Skeletal muscle cell (primary cell): Measurements from ENCODE around the gene IL27RA.

ENCODE experiments used
- DNase-seq: peaks from one replicate; pipeline ENCODE4 v3.0.0-alpha.2; 2010; ENCODE audit warnings: low read depth
- H3K4me3 ChIP-seq: 2 replicates; pipeline ENCODE4 v1.5.1; 2011; ENCODE audit warnings: low read depth, mild to moderate bottlenecking, control low read depth, low read length, moderate library complexity

The IL27RA gene

DNA sequence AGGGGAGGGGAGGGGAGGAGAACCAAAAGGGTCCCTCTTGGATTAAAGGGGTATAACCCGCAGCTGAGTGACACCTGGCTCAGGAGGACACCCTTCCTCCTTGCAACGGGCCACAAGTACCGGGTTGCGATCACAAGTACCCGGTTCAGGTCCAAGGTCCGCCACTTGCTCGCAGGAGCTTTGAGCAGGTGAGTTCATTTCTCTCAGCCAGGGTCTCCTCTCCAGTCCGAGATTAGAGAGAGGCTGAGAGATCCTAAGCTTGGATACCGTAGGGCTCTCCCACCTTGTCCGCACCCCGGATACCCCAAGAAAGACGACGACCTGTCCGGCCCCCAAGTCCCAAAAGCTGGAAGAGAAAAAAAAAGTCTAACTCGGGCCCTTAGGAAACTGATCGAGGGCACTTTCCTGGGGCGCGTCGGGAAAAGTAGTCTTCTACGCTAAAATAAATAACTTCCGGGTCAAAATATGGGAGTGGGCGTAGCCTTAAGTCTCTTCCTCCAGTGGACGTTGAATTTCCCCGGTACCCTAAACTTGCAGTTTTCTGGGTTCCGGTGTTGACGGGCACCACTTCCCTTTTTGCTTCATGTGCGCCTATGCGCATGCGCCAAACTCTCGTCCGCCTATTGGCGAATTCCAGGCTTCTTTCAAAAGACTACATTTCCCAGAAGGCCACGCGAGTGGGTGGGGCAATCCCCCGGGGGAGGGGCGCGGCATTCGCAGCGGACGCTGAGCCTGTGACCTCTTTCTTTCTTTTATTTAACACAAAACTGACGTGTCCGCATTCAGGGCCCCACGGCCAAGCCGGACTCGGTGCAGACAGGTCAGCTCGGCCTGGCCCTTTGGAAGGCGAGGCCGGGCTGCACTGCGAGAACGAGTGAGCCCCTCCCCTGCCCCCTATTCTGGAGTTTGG, 49.6 kb downstream of the IL27RA start:
- H3K4me3 ChIP-seq: peak overlapping the region; percentile 77

DNA sequence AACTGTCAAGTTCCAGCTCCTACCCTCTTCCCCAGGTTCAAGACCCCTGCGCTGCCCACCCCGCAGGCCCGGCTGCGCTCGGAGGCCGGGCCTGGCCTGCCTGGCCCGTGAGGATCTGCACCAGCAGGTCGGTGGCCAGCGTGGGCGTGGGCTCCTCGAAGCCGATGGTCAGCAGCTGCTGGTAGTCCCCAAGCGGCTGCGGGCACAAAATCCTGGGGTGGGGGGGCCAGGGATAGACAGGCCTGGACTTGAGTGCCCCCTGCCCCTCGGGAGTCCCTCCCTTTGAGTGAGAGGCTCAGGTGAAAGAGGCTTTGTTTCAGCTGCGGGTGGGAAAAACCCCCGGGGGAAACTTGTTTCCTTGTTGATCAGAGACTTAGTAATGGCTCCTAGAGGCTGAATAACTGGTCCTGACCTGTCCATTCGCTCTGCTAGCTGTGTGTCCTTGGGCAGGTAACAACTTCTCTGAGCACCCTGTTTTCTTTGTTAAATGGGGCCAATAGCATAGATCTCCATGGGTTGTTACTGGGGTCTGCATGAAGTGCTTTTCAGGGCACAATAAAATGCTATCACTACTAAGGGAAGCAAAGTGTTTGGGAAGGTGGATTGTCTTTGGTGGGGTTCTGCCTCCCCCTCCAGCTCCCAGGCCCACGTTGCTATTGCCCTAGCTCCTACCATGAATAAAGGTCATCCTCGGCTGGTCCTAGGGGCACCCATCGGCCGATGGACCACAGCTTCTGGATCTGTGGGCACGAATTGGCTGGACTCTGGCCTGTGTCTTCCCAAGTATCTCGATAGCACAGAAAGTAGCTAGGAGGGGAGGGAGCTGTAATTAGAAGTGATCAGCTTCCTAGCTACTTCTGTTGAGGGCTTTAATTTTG, 50.5 kb downstream of the IL27RA start:
- peak overlapping the region; percentile 77 for H3K4me3 ChIP-seq
- no peak for DNase-seq

More for the DNA sequence above, 49.6 kb downstream of the IL27RA start:
- DNase-seq: peak; percentile 95

GRCh38 chr19:14082675-14082960, 51.1 kb downstream of the IL27RA start:
- H3K4me3 ChIP-seq: no peak overlapping the region
- DNase-seq: no peak

- no peak for DNase-seq
- H3K4me3 ChIP-seq: no peak within 1 kb of the TSS
These were observed 53.9 kb downstream of the IL27RA start, which contains the start of gene C19orf67 for GRCh38 chr19:14085309-14085995. Gene C19orf67 (minus strand): TSS chr19:14085783. CDS start chr19:14085627, 156 bp downstream.

DNA sequence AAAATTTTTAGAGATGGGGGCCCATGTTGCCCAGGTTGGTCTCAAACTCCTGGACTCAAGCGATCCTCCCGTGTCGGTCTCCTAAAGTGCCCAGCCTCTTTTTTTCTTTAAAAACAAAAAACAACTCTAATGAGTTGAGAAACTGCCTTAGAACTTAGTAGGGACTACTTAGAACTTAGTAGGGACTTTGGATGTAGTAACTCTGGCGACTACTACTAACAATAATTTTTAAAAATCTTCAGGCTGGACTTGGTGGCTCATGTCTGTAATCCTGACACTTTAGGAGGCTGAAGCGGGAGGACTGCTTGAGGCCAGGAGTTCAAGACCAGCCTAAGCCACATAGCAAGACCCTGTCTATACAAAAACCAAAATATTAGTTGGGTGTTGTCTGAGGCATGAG, 54.5 kb downstream of the IL27RA start:
- H3K4me3 ChIP-seq: no peak overlapping the region
- DNase-seq: no peak

DNA sequence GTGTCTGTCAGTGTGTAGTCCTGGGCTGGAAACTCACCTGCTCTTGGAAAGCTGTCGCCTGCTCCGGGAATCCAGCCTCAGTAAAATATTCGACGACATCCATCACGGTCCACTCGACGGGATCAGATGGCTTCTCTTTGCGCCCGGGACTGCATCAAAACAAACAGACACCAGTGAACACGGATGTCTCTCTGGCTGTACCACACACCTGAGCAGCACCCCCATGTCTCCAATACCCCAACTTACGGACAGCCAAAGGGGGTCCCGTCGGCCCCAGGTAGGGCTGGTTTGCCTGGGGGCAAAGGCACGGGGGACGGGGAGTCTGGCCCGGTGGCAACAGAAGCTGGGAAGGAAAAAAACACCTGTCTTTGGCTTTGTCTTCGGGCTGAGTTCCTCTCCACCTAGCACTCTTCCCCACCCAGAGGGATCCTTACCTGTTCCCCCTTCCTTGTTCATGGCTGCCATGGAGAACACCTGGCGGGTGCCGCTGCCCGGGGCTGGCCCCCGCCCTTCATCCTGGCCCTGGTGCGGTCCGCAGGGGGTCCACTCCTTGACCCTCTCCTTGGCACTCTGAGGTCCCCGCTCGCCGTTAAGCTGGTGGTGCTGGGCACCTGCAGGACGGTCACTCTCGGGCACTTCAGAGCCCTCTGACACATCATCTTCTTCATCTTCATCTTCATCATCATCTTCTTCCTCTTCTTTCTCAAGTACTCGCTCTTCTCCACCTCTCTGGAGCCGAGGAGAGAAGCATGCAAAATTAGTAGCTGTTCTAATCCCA, 57.3 kb downstream of the IL27RA start:
- peak overlapping the region; percentile 59 for H3K4me3 ChIP-seq
- no peak for DNase-seq

GRCh38 chr19:14089412-14089661, 57.8 kb downstream of the IL27RA start:
- peak overlapping the region; percentile 59 for H3K4me3 ChIP-seq
- DNase-seq: no peak

GRCh38 chr19:14089662-14090508, 58.3 kb downstream of the IL27RA start:
- peak overlapping the region; percentile 59 for H3K4me3 ChIP-seq
- no peak for DNase-seq

- peak within 1 kb of the TSS; percentile 82 for H3K4me3 ChIP-seq
- peak; percentile 78 for DNase-seq
These were observed 59.0 kb downstream of the IL27RA start, which contains the start of gene SAMD1 for GRCh38 chr19:14090509-14091080. Gene SAMD1 (minus strand): TSS chr19:14090751.

DNA sequence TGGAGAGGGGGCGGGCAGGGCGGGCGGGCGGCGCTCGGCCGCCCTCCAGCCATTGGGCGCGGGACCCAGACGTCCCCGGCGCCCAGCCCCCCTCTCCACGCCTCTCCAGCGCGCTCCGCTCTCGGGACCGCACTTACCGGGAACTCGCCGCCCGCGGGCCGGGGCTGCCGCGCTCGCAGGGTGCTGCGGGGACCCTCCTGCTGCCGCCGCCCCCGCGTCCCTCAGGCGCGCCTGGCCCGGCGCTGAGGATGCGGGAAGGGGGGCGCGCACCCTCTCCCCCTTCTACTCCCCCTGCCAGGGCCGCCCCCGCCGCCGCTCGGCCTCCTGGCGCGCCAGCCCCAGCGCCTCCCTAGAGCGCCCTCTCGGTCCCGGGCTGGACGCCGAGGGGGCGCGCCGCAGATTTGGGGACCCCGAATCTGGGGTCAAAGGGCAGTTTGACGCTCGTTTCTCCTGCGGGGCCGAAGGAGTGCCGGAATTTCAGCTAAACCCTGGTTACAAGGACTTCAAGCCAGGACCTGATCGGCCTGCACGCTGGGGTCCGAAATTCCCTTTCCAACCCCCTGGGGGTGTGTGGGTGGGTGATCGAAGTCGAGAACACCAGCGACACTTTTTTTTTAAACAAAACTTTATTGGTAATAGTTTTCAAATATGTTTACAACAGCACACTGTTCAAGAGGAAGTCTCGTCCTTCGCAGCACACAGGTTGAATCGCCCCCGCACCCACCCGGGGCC, 59.7 kb downstream of the IL27RA start:
- DNase-seq: no peak
- peak overlapping the region; percentile 82 for H3K4me3 ChIP-seq

DNA sequence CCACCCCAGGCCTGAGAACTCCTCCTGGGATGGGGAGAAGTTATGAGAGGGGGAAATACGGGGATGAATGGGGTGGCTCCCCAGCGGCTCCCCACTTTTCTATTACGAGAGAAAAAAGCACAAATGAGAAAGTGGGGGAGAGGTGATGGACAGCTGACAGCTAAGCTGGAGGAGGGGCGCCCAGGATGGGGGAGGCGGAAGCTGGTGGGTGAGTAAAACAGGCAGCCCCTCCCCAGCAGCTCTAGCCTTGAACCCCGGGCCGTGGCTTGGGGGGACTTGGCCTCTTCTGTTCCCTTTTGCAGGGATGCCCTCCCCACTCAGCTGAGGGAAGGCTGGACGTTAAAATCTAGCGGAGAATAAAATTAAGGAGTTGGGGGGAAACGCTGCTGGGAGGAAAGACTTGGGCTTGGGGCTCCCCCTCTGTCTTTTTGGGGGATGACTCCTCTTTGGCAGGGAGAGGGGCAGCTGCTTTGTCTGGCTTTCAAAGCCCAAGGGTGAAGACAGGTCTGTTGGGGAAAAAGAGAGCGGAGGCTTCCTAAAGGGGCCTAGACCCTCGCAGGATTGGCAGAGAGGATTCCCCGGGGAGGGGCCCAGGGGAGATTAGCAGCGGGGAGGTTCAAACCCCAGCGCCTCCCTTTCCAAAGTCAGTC, 60.4 kb downstream of the IL27RA start:
- DNase-seq: no peak

GRCh38 chr19:14093117-14093823, 61.7 kb downstream of the IL27RA start:
- no peak for DNase-seq
- H3K4me3 ChIP-seq: no peak overlapping the region

More for the DNA sequence above, 60.4 kb downstream of the IL27RA start:
- peak overlapping the region; percentile 82 for H3K4me3 ChIP-seq

DNA sequence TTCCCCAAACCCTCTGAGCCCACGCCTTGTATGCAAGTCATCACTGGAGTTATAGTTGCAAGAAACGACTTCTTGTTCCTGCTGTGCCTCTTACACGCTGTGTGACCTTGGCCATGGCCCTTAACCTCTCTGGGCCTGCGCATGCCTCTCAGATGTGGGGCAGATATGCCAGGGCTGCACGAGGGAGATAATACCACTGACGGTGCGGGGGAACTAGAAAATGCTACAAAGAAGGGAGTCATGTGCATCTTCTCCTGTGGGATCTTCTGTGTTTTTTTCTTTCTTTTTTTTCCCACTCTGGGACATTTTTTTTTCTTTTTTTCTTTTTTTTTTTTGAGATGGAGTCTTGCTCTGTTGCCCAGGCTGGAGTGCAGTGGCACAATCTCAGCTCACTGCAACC, 63.3 kb downstream of the IL27RA start:
- DNase-seq: no peak
- no peak overlapping the region for H3K4me3 ChIP-seq

GRCh38 chr19:14096272-14096992, 64.9 kb downstream of the IL27RA start:
- H3K4me3 ChIP-seq: no peak overlapping the region
- DNase-seq: no peak

DNA sequence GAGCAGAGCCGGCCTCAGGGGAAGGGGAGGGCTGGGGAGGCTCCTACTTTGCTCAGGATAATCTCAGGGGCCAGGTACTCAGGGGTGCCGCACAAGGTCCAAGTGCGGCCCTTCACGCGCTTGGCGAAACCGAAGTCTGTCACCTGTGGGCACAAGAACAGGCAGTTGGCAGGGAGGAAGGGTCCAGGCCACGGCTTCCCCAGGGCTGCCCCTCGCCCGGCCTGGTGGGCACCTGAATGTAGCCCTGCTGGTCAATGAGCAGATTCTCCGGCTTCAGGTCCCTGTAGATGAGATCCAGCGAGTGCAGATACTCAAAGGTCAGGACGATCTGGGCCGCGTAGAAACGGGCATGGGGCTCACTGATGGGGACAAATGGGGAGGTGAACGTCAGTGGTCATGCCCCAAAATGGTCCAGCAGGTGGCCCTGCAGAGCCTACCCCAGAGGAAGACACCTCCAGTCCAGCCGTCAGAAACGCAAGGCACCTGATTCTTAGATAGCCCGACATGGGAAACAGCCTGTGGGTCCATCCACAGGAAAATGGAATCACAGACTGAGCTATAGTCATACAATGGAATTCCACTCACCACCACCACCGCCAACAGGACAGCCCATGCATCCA, 66.1 kb downstream of the IL27RA start:
- DNase-seq: no peak

More for the DNA sequence above, 66.1 kb downstream of the IL27RA start:
- H3K4me3 ChIP-seq: no peak overlapping the region
